ENCODE measurements around the gene STRBP. TPM values are rescaled to one million over a fixed set of nuclear protein-coding genes. Genes with fewer than 3 reads are reported as not detected.

The STRBP gene
- total RNA-seq, 1 donor from 2014 or later: 99.4 TPM

DNA sequence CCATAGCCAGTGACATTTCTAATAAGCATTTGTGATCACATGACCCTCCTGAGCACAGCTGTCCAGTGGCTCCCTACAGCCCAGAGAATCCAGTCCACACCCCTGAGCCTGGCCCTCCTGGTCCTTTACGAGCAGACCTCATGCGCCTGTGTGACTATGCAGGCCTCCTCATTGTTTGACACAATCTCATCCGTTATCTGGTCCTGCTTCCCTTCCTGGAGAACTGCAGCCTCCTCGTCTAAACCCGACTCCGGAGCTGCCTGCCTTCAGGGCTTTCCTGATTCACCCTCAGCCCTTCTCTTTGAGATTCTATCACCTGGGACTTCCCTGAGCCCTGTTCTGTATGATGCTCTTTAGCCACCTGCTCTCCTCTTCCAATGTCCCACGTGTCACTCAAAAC is 155.2 kb downstream of the STRBP start:
- no peaks in the 10 kb centered on the region for H3K79me2 ChIP-seq (ENCODE audit: low read depth)
- Mint-ChIP-seq H3K4me1 (peaks cover 3% of the 10 kb centered on the region), H3K36me3 (peaks cover 15% of the 10 kb centered on the region), H3K4me3 (no peak overlapping the region), H3K27me3 (ENCODE audit: insufficient read depth, low read depth) (peaks cover 2% of the 10 kb centered on the region), H3K27ac (peak overlapping the region; percentile 59), H3K9me3 (no peaks in the 10 kb centered on the region)
- peaks cover 8% of the 10 kb centered on the region for H3K4me1 ChIP-seq
- no peaks in the 10 kb centered on the region for H3K36me3 ChIP-seq
- TF ChIP-seq EZH2phosphoT487 (IDR thresholded peaks at IDR 0.05) (no peak), EZH2 (IDR thresholded peaks at IDR 0.05) (no peak)
- TF ChIP-seq, protein P1, sequence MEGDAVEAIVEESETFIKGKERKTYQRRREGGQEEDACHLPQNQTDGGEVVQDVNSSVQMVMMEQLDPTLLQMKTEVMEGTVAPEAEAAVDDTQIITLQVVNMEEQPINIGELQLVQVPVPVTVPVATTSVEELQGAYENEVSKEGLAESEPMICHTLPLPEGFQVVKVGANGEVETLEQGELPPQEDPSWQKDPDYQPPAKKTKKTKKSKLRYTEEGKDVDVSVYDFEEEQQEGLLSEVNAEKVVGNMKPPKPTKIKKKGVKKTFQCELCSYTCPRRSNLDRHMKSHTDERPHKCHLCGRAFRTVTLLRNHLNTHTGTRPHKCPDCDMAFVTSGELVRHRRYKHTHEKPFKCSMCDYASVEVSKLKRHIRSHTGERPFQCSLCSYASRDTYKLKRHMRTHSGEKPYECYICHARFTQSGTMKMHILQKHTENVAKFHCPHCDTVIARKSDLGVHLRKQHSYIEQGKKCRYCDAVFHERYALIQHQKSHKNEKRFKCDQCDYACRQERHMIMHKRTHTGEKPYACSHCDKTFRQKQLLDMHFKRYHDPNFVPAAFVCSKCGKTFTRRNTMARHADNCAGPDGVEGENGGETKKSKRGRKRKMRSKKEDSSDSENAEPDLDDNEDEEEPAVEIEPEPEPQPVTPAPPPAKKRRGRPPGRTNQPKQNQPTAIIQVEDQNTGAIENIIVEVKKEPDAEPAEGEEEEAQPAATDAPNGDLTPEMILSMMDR (IDR thresholded peaks at IDR 0.05): no peak
- no peaks in the 10 kb centered on the region for H3K27me3 ChIP-seq
- no peak overlapping the region for H3K4me2 ChIP-seq
- H3K27ac ChIP-seq: no peak overlapping the region
- DNase-seq (ENCODE audit: low spot score): no peak
- H3F3A ChIP-seq (ENCODE audit: low read depth): no peaks in the 10 kb centered on the region
- H3K4me3 ChIP-seq: no peak overlapping the region
- peaks cover 14% of the 10 kb centered on the region for H4K20me1 ChIP-seq (ENCODE audit: low read depth)
- no peaks in the 10 kb centered on the region for H3K9me3 ChIP-seq (ENCODE audit: low read depth)
- H2AFZ ChIP-seq (replicated peaks): no peak overlapping the region
- H3K9ac ChIP-seq: no peak overlapping the region

- Histone ChIP-seq H3K9ac (no peak overlapping the region), H3K4me2 (no peak overlapping the region), H4K20me1 (ENCODE audit: low read depth) (peaks cover 14% of the 10 kb centered on the region), H3K79me2 (ENCODE audit: low read depth) (no peaks in the 10 kb centered on the region), H2AFZ (replicated peaks) (no peak overlapping the region), H3K27me3 (no peaks in the 10 kb centered on the region), H3K4me1 (peaks cover 8% of the 10 kb centered on the region), H3K36me3 (no peaks in the 10 kb centered on the region), H3F3A (ENCODE audit: low read depth) (no peaks in the 10 kb centered on the region), H3K9me3 (ENCODE audit: low read depth) (no peaks in the 10 kb centered on the region), H3K27ac (peak overlapping the region; percentile 10), H3K4me3 (no peak overlapping the region)
- Mint-ChIP-seq H3K9me3 (no peaks in the 10 kb centered on the region), H3K36me3 (peaks cover 13% of the 10 kb centered on the region), H3K4me3 (no peak overlapping the region), H3K4me1 (peaks cover 3% of the 10 kb centered on the region), H3K27me3 (ENCODE audit: insufficient read depth, low read depth) (peaks cover 2% of the 10 kb centered on the region), H3K27ac (peak overlapping the region; percentile 59)
- peak; percentile 39 for DNase-seq (ENCODE audit: low spot score)
- TF ChIP-seq EZH2 (IDR thresholded peaks at IDR 0.05): no peak
- TF ChIP-seq EZH2phosphoT487 (IDR thresholded peaks at IDR 0.05): no peak
- TF ChIP-seq, protein P1 (IDR thresholded peaks at IDR 0.05): no peak
Measured at GRCh38 chr9:123112015-123112975, 156.1 kb downstream of the STRBP start.

GRCh38 chr9:123111427-123112014 is 156.9 kb downstream of the STRBP start:
- H3K9me3 ChIP-seq (ENCODE audit: low read depth): no peaks in the 10 kb centered on the region
- peaks cover 3% of the 10 kb centered on the region for H3K4me1 Mint-ChIP-seq
- H3K4me1 ChIP-seq: peaks cover 8% of the 10 kb centered on the region
- no peaks in the 10 kb centered on the region for H3K9me3 Mint-ChIP-seq
- H2AFZ ChIP-seq (replicated peaks): no peak overlapping the region
- H3K27ac Mint-ChIP-seq: peak overlapping the region; percentile 33
- H4K20me1 ChIP-seq (ENCODE audit: low read depth): peaks cover 14% of the 10 kb centered on the region
- no peaks in the 10 kb centered on the region for H3F3A ChIP-seq (ENCODE audit: low read depth)
- peaks cover 2% of the 10 kb centered on the region for H3K27me3 Mint-ChIP-seq (ENCODE audit: insufficient read depth, low read depth)
- TF ChIP-seq EZH2 (IDR thresholded peaks at IDR 0.05): no peak
- TF ChIP-seq EZH2phosphoT487 (IDR thresholded peaks at IDR 0.05): no peak
- TF ChIP-seq, protein P1 (IDR thresholded peaks at IDR 0.05): no peak
- H3K4me3 ChIP-seq: no peak overlapping the region
- H3K27ac ChIP-seq: peak overlapping the region; percentile 10
- no peak overlapping the region for H3K9ac ChIP-seq
- no peaks in the 10 kb centered on the region for H3K36me3 ChIP-seq
- no peaks in the 10 kb centered on the region for H3K79me2 ChIP-seq (ENCODE audit: low read depth)
- H3K27me3 ChIP-seq: no peaks in the 10 kb centered on the region
- H3K36me3 Mint-ChIP-seq: peaks cover 17% of the 10 kb centered on the region
- no peak for DNase-seq (ENCODE audit: low spot score)
- no peak overlapping the region for H3K4me3 Mint-ChIP-seq
- H3K4me2 ChIP-seq: no peak overlapping the region
